ENCODE data around the gene TTL. TPM values are rescaled to one million over a fixed set of nuclear protein-coding genes. Genes with fewer than 3 reads are reported as not detected.

The TTL gene
- total RNA-seq, 1 experiment from 2014 or later, result 81.5 TPM

DNA sequence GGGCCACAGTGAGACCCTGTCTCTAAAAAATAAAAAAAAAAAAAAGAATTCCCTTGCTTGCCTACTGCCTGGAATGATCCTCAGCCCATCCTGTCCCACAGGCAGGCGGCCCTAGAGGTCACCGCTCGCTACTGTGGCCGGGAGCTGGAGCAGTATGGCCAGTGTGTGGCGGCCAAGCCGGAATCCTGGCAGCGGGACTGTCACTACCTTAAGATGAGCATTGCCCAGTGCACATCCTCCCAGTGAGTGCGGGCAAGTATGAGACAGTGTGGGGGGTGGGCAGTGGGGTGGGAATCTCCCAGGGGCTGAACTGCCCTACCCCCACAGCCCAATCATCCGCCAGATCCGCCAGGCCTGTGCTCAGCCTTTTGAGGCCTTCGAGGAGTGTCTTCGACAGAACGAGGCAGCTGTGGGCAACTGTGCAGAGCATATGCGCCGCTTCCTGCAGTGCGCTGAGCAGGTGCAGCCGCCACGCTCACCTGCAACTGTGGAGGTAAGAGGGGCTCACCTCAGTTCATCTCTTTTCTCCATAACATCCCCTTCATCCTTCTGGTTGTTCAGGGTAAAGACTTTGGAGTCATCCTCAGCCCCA is 104.0 kb downstream of the TTL start:
- H3K27ac ChIP-seq (ENCODE audit: low read length), result no peak overlapping the region
- no peak for TF ChIP-seq SIN3A (IDR thresholded peaks at IDR 0.05; ENCODE audit: borderline replicate concordance, insufficient read depth, low read depth, low read length)
- TF ChIP-seq, protein P1, sequence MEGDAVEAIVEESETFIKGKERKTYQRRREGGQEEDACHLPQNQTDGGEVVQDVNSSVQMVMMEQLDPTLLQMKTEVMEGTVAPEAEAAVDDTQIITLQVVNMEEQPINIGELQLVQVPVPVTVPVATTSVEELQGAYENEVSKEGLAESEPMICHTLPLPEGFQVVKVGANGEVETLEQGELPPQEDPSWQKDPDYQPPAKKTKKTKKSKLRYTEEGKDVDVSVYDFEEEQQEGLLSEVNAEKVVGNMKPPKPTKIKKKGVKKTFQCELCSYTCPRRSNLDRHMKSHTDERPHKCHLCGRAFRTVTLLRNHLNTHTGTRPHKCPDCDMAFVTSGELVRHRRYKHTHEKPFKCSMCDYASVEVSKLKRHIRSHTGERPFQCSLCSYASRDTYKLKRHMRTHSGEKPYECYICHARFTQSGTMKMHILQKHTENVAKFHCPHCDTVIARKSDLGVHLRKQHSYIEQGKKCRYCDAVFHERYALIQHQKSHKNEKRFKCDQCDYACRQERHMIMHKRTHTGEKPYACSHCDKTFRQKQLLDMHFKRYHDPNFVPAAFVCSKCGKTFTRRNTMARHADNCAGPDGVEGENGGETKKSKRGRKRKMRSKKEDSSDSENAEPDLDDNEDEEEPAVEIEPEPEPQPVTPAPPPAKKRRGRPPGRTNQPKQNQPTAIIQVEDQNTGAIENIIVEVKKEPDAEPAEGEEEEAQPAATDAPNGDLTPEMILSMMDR (IDR thresholded peaks at IDR 0.05), result no peak
- TF ChIP-seq TCF7L2 (IDR thresholded peaks at IDR 0.05; ENCODE audit: low read depth, low read length), result no peak
- TF ChIP-seq POLR2AphosphoS5 (IDR thresholded peaks at IDR 0.05; ENCODE audit: low read depth, low read length), result no peak
- TF ChIP-seq REST (IDR thresholded peaks at IDR 0.05; ENCODE audit: insufficient read depth in 1 of 2, low read depth in 2 of 2, low read length in 1 of 2), result no peak
- ATAC-seq (no peak), DNase-seq (ENCODE audit: low read depth, low spot score) (no peak)
- H3K4me1 ChIP-seq (ENCODE audit: control insufficient read depth, insufficient read depth, low read length), result peaks cover 18% of the 10 kb centered on the region
- intact Hi-C loops (cut with micrococcal nuclease; ENCODE audit: unreplicated experiment), result no loop called here
- CTCF ChIA-PET, result no interaction called here
- no peaks in the 10 kb centered on the region for H3K9me3 ChIP-seq (ENCODE audit: control insufficient read depth, insufficient read depth, low read depth, low read length)
- in situ Hi-C loops (cut with HindIII; ENCODE audit: low pct_unique_long_range_greater_than_20kb, low sequenced_read_pairs), result no loop called here
- POLR2A ChIA-PET, result no interaction called here
- no peaks in the 10 kb centered on the region for H3K27me3 ChIP-seq (ENCODE audit: control insufficient read depth, insufficient read depth, low read length)
- no peaks in the 10 kb centered on the region; the same call in 1 of the 2 replicates for H3K36me3 ChIP-seq (ENCODE audit: control insufficient read depth, insufficient read depth, low read length)
- no peak overlapping the region for H3K4me3 ChIP-seq (ENCODE audit: low read depth in 2 of 2, low read length in 2 of 2)
- no TSS peak for BruUV-seq (replicated peaks)

DNA sequence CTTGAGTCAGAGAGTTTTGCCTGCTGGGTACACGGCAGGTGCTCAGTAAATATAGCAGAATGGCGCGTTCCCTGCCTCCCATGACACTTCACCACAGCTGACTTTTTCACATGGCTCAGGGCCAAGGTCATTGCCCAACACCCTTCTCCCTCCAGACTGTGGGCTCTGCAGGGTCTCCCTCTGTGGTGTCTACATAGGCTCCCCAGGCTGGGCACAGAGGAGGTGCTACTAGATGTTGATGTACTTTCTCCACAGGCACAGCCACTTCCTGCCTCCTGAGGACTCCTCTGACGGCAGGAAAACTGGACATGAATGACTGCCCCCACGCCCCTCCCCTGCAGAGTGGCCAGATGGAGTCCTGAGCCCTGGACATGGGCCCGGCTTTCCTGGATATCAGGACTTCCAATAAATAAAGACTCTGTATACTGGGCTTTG is 106.7 kb downstream of the TTL start:
- Histone ChIP-seq H3K27me3 (ENCODE audit: control insufficient read depth, insufficient read depth, low read length) (no peaks in the 10 kb centered on the region), H3K36me3 (ENCODE audit: control insufficient read depth, insufficient read depth, low read length) (no peaks in the 10 kb centered on the region; the same call in 1 of the 2 replicates), H3K4me1 (ENCODE audit: control insufficient read depth, insufficient read depth, low read length) (peaks cover 4% of the 10 kb centered on the region), H3K27ac (ENCODE audit: low read length) (no peak overlapping the region), H3K4me3 (ENCODE audit: low read depth in 2 of 2, low read length in 2 of 2) (no peak overlapping the region), H3K9me3 (ENCODE audit: control insufficient read depth, insufficient read depth, low read depth, low read length) (no peaks in the 10 kb centered on the region)
- DNase-seq (ENCODE audit: low read depth, low spot score), result no peak
- TF ChIP-seq TCF7L2 (IDR thresholded peaks at IDR 0.05; ENCODE audit: low read depth, low read length), result no peak
- TF ChIP-seq POLR2AphosphoS5 (IDR thresholded peaks at IDR 0.05; ENCODE audit: low read depth, low read length), result no peak
- no peak for TF ChIP-seq REST (IDR thresholded peaks at IDR 0.05; ENCODE audit: insufficient read depth in 1 of 2, low read depth in 2 of 2, low read length in 1 of 2)
- TF ChIP-seq, protein P1 (IDR thresholded peaks at IDR 0.05), result no peak
- TF ChIP-seq SIN3A (IDR thresholded peaks at IDR 0.05; ENCODE audit: borderline replicate concordance, insufficient read depth, low read depth, low read length), result no peak
- CTCF ChIA-PET, result no interaction called here
- intact Hi-C loops (cut with micrococcal nuclease; ENCODE audit: unreplicated experiment) (no loop called here), in situ Hi-C loops (cut with HindIII; ENCODE audit: low pct_unique_long_range_greater_than_20kb, low sequenced_read_pairs) (no loop called here)
- POLR2A ChIA-PET, result no interaction called here
- BruUV-seq (replicated peaks), result no TSS peak
- ATAC-seq, result no peak
